ENCODE data around the gene SMYD4.
"Not testable (repeated sequence)": the region's sequence is repeated elsewhere in the genome, so short reads cannot be mapped to it uniquely, and the experiment has no call there.

SMYD4 gene

DNA sequence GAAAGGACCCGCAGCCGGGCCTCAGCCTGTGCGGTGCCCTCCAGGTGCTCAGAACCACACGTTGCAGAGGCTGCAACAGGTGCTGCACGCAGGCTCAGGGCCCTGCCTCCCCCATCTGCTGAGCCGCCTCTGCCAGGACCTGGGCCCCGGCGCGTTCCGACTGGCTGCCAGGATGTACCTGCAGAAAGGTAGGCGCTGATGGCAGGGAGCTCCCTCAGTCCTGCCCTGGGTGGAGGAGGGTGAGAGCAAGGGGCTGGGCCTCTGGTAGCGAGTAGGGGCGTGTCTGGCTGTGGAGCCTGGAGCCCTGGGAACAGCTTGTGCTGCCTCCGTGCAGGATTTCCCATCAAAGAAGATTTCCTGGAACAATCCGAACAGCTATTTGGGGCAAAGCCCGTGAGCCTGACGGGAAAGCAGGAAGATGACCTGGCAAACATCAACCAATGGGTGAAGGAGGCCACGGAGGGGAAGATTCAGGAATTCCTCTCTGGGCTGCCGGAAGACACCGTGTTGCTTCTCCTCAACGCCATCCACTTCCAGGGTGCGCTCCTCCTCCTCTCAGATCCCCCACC lies 82.6 kb downstream of the SMYD4 start:
- TF ChIP-seq, protein P1, sequence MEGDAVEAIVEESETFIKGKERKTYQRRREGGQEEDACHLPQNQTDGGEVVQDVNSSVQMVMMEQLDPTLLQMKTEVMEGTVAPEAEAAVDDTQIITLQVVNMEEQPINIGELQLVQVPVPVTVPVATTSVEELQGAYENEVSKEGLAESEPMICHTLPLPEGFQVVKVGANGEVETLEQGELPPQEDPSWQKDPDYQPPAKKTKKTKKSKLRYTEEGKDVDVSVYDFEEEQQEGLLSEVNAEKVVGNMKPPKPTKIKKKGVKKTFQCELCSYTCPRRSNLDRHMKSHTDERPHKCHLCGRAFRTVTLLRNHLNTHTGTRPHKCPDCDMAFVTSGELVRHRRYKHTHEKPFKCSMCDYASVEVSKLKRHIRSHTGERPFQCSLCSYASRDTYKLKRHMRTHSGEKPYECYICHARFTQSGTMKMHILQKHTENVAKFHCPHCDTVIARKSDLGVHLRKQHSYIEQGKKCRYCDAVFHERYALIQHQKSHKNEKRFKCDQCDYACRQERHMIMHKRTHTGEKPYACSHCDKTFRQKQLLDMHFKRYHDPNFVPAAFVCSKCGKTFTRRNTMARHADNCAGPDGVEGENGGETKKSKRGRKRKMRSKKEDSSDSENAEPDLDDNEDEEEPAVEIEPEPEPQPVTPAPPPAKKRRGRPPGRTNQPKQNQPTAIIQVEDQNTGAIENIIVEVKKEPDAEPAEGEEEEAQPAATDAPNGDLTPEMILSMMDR (IDR thresholded peaks at IDR 0.05; ENCODE audit: insufficient read depth, low read depth, low read length, missing control alignments) = no peak
- DNase-seq (ENCODE audit: low read depth) = peak; percentile 89
- no peak overlapping the region for H3K4me3 ChIP-seq (ENCODE audit: low read length)

GRCh38 chr17:1745513-1746020 lies 84.1 kb downstream of the SMYD4 start:
- DNase-seq (ENCODE audit: low read depth) = no peak
- TF ChIP-seq, protein P1 (IDR thresholded peaks at IDR 0.05; ENCODE audit: insufficient read depth, low read depth, low read length, missing control alignments) = no peak
- no peak overlapping the region for H3K4me3 ChIP-seq (ENCODE audit: low read length)

GRCh38 chr17:1744551-1745512 lies 84.9 kb downstream of the SMYD4 start:
- DNase-seq (ENCODE audit: low read depth) = no peak
- H3K4me3 ChIP-seq (ENCODE audit: low read length) = no peak overlapping the region

GRCh38 chr17:1743088-1743439 lies 86.6 kb downstream of the SMYD4 start:
- H3K4me3 ChIP-seq (ENCODE audit: low read length) = no peak overlapping the region
- TF ChIP-seq, protein P1 (IDR thresholded peaks at IDR 0.05; ENCODE audit: insufficient read depth, low read depth, low read length, missing control alignments) = no peak
- DNase-seq (ENCODE audit: low read depth) = no peak

More at GRCh38 chr17:1744551-1745512, 84.9 kb downstream of the SMYD4 start:
- TF ChIP-seq, protein P1 (IDR thresholded peaks at IDR 0.05; ENCODE audit: insufficient read depth, low read depth, low read length, missing control alignments) = no peak

- TF ChIP-seq, protein P1 (IDR thresholded peaks at IDR 0.05; ENCODE audit: insufficient read depth, low read depth, low read length, missing control alignments) = no peak
- no peak within 1 kb of the TSS for H3K4me3 ChIP-seq (ENCODE audit: low read length)
- no peak for DNase-seq (ENCODE audit: low read depth)
Observed at GRCh38 chr17:1742371-1743087, 87.2 kb downstream of the SMYD4 start, which contains the start of gene SERPINF2. TSS of gene SERPINF2 (plus strand) at chr17:1742871. CDS start at chr17:1744996, 2,125 bp downstream.

GRCh38 chr17:1741899-1742298 lies 87.8 kb downstream of the SMYD4 start:
- not testable (repeated sequence) for H3K4me3 ChIP-seq (ENCODE audit: low read length); DNase-seq (ENCODE audit: low read depth)

All from epithelial cell of esophagus (primary cell).